Measurements from ENCODE around the gene SULF2. TPM values are rescaled to one million over a fixed set of nuclear protein-coding genes. Genes with fewer than 3 reads are reported as not detected.
A peak's percentile ranks its signal among the peaks of the same experiment; 100 is the strongest.

Gene SULF2
- total and polyA plus RNA-seq, 9 of the 15 experiments (the other 6 are each of a cell fraction or from before 2014, with no cell fraction given), result 0.33 TPM; not detected in 8

DNA sequence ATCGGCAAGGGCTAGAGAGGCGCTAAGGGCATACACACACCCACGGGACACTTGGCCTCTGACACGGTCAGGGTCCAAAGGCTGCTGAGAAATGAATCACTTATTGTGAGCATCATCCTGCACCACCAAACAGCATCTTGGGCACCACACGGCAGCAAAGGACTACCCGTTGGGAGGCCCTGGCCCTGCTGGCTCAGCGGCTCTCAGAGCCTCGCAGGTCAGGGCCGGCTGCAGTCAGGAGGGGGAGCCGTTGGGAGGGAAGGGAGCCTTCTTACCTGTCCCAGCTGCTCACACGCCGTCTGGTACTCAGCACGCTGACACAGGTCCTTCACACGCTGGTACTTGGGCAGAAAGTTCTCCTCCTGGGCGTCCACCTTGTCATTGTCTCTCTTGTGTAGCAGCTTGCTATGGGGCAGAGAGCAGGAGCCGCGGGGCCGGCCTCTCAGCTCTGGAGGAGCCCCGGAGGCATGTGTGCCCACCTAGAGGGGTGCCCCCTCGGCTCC is 109.0 kb downstream of the SULF2 start:
- H3K27ac ChIP-seq (ENCODE audit: extremely low read depth, low read depth, low read length), result no peak overlapping the region
- intact Hi-C loops (cut with micrococcal nuclease), result loop anchor here (2.0 to 5.0 kb wide), 3 partner anchors 37 to 946 kb away; no protein-coding TSS in a partner anchor
- 6% methylated on average over 20 of the region's 20 CpGs for WGBS (ENCODE audit: insufficient coverage, low coverage, missing lambda C conversion rate)
- TF ChIP-seq SRSF1 (IDR thresholded peaks at IDR 0.05; ENCODE audit: low read depth, low read length) (no peak), MAFG (tag; conservative IDR thresholded peaks at IDR 0.05) (no peak), THRAP3 (IDR thresholded peaks at IDR 0.05; ENCODE audit: borderline replicate concordance) (no peak), ZNF589 (CRISPR knock-in tag; IDR thresholded peaks at IDR 0.05; ENCODE audit: low read depth) (no peak), MEIS2 (IDR thresholded peaks at IDR 0.05; ENCODE audit: partially characterized antibody) (no peak), RHOXF2B (CRISPR knock-in tag; conservative IDR thresholded peaks at IDR 0.05) (no peak), ZNF263 (CRISPR knock-in tag; IDR thresholded peaks at IDR 0.05; ENCODE audit: borderline replicate concordance) (no peak)
- TF ChIP-seq, protein P1, sequence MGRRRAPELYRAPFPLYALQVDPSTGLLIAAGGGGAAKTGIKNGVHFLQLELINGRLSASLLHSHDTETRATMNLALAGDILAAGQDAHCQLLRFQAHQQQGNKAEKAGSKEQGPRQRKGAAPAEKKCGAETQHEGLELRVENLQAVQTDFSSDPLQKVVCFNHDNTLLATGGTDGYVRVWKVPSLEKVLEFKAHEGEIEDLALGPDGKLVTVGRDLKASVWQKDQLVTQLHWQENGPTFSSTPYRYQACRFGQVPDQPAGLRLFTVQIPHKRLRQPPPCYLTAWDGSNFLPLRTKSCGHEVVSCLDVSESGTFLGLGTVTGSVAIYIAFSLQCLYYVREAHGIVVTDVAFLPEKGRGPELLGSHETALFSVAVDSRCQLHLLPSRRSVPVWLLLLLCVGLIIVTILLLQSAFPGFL (CRISPR knock-in tag; IDR thresholded peaks at IDR 0.05), result no peak
- TF ChIP-seq, protein P2, sequence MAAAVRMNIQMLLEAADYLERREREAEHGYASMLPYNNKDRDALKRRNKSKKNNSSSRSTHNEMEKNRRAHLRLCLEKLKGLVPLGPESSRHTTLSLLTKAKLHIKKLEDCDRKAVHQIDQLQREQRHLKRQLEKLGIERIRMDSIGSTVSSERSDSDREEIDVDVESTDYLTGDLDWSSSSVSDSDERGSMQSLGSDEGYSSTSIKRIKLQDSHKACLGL (CRISPR knock-in tag; IDR thresholded peaks at IDR 0.05; ENCODE audit: borderline replicate concordance, poor library complexity, severe bottlenecking), result no peak
- TF ChIP-seq, protein P3, sequence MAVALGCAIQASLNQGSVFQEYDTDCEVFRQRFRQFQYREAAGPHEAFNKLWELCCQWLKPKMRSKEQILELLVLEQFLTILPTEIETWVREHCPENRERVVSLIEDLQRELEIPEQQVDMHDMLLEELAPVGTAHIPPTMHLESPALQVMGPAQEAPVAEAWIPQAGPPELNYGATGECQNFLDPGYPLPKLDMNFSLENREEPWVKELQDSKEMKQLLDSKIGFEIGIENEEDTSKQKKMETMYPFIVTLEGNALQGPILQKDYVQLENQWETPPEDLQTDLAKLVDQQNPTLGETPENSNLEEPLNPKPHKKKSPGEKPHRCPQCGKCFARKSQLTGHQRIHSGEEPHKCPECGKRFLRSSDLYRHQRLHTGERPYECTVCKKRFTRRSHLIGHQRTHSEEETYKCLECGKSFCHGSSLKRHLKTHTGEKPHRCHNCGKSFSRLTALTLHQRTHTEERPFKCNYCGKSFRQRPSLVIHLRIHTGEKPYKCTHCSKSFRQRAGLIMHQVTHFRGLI (CRISPR knock-in tag; IDR thresholded peaks at IDR 0.05), result no peak
- TF ChIP-seq, protein P4, sequence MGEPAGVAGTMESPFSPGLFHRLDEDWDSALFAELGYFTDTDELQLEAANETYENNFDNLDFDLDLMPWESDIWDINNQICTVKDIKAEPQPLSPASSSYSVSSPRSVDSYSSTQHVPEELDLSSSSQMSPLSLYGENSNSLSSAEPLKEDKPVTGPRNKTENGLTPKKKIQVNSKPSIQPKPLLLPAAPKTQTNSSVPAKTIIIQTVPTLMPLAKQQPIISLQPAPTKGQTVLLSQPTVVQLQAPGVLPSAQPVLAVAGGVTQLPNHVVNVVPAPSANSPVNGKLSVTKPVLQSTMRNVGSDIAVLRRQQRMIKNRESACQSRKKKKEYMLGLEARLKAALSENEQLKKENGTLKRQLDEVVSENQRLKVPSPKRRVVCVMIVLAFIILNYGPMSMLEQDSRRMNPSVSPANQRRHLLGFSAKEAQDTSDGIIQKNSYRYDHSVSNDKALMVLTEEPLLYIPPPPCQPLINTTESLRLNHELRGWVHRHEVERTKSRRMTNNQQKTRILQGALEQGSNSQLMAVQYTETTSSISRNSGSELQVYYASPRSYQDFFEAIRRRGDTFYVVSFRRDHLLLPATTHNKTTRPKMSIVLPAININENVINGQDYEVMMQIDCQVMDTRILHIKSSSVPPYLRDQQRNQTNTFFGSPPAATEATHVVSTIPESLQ (CRISPR knock-in tag; IDR thresholded peaks at IDR 0.05), result no peak
- TF ChIP-seq, protein P5, sequence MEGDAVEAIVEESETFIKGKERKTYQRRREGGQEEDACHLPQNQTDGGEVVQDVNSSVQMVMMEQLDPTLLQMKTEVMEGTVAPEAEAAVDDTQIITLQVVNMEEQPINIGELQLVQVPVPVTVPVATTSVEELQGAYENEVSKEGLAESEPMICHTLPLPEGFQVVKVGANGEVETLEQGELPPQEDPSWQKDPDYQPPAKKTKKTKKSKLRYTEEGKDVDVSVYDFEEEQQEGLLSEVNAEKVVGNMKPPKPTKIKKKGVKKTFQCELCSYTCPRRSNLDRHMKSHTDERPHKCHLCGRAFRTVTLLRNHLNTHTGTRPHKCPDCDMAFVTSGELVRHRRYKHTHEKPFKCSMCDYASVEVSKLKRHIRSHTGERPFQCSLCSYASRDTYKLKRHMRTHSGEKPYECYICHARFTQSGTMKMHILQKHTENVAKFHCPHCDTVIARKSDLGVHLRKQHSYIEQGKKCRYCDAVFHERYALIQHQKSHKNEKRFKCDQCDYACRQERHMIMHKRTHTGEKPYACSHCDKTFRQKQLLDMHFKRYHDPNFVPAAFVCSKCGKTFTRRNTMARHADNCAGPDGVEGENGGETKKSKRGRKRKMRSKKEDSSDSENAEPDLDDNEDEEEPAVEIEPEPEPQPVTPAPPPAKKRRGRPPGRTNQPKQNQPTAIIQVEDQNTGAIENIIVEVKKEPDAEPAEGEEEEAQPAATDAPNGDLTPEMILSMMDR (IDR thresholded peaks at IDR 0.05 in 2 of 3, conservative IDR thresholded peaks at IDR 0.05 in 1 of 3; ENCODE audit: insufficient read depth in 2 of 3, low read depth in 1 of 3, low read length in 3 of 3), result peak in 2 of 3 experiments; percentile 7 to 20; a peak in 1 of 6 replicates
- TF ChIP-seq, protein P6, sequence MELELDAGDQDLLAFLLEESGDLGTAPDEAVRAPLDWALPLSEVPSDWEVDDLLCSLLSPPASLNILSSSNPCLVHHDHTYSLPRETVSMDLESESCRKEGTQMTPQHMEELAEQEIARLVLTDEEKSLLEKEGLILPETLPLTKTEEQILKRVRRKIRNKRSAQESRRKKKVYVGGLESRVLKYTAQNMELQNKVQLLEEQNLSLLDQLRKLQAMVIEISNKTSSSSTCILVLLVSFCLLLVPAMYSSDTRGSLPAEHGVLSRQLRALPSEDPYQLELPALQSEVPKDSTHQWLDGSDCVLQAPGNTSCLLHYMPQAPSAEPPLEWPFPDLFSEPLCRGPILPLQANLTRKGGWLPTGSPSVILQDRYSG (tag; conservative IDR thresholded peaks at IDR 0.05; ENCODE audit: low read depth), result no peak

More for the DNA sequence above, 109.0 kb downstream of the SULF2 start:
- H3K9me1 ChIP-seq (ENCODE audit: control insufficient read depth, insufficient read depth, low read length), result no peaks in the 10 kb centered on the region
- CTCF ChIA-PET (ENCODE audit: low intra/inter-chr PET ratio), result interaction anchor here (3.7 kb wide), 1 partner anchor 945 kb away, joined by 22 read pairs; no protein-coding TSS in a partner anchor
- POLR2A ChIA-PET, result no interaction called here
- H4K20me1 ChIP-seq (replicated peaks; ENCODE audit: control insufficient read depth, insufficient read depth, low read length), result peaks cover 13% of the 10 kb centered on the region
- DNase-seq (ENCODE audit: extremely low read depth in 1 of 4, low spot score in 3 of 4), result no peak
- H2AFZ ChIP-seq (ENCODE audit: low read depth, low read length), result no peak overlapping the region
- no peak for FAIRE-seq
- peaks cover 29 to 84% of the 10 kb centered on the region in 2 experiments for H3K27me3 ChIP-seq (ENCODE audit: control insufficient read depth in 2 of 2, insufficient read depth in 2 of 2, low read length in 2 of 2)
- BruUV-seq (replicated peaks), result no TSS peak
- ATAC-seq, result peak; percentile 58; the same call in 2 of the 3 replicates
- in situ Hi-C loops (cut with MboI), result no loop called here
- no peak overlapping the region for H3K4me2 ChIP-seq (ENCODE audit: insufficient read depth, low read length)
- no peaks in the 10 kb centered on the region for H3K36me3 ChIP-seq (ENCODE audit: control insufficient read depth, insufficient read depth, low read length)
- no peaks in the 10 kb centered on the region for H3K79me2 ChIP-seq (ENCODE audit: control insufficient read depth, insufficient read depth, low read length)
- H3K9ac ChIP-seq (ENCODE audit: insufficient read depth in 1 of 2, low read depth in 2 of 2, low read length in 2 of 2), result no peak overlapping the region
- no peak overlapping the region for H3K4me3 ChIP-seq
- peaks cover 0 to 12% of the 10 kb centered on the region in 2 experiments; a peak in 1 of 5 replicates for H3K4me1 ChIP-seq (replicated peaks in 1 of 2; ENCODE audit: control insufficient read depth in 2 of 2, insufficient read depth in 2 of 2, low read length in 2 of 2)
- no peaks in the 10 kb centered on the region for H3K9me3 ChIP-seq (replicated peaks; ENCODE audit: control insufficient read depth, insufficient read depth, low read depth, low read length)
